Measurements from ENCODE around the gene BCAR3.
"Not testable (repeated sequence)": the region's sequence is repeated elsewhere in the genome, so short reads cannot be mapped to it uniquely, and the experiment has no call there.

Gene BCAR3

GRCh38 chr1:93651695-93652094, 29.9 kb downstream of the BCAR3 start:
- no peak for DNase-seq (ENCODE audit: extremely low spot score, insufficient read length, low read depth)
- no peak for FAIRE-seq

- FAIRE-seq; DNase-seq (ENCODE audit: extremely low spot score, insufficient read length, low read depth): not testable (repeated sequence)
Observed at GRCh38 chr1:93650159-93650558, 31.5 kb downstream of the BCAR3 start.

- DNase-seq (ENCODE audit: extremely low spot score, insufficient read length, low read depth) (no peak), FAIRE-seq (no peak)
Observed at GRCh38 chr1:93649231-93649630, 32.4 kb downstream of the BCAR3 start.

- no peak for FAIRE-seq
Observed at GRCh38 chr1:93648656-93649055, 33.0 kb downstream of the BCAR3 start.

GRCh38 chr1:93641527-93641926, 40.1 kb downstream of the BCAR3 start:
- DNase-seq (ENCODE audit: extremely low spot score, insufficient read length, low read depth), result no peak
- FAIRE-seq, result no peak

More at GRCh38 chr1:93648656-93649055, 33.0 kb downstream of the BCAR3 start:
- DNase-seq (ENCODE audit: extremely low spot score, insufficient read length, low read depth), result no peak

- DNase-seq (ENCODE audit: extremely low spot score, insufficient read length, low read depth), result no peak
- FAIRE-seq, result no peak
Observed at GRCh38 chr1:93640656-93641440, 40.8 kb downstream of the BCAR3 start.

GRCh38 chr1:93638981-93639380, 42.7 kb downstream of the BCAR3 start:
- no peak for DNase-seq (ENCODE audit: extremely low spot score, insufficient read length, low read depth)
- FAIRE-seq, result no peak

GRCh38 chr1:93638307-93638847, 43.3 kb downstream of the BCAR3 start:
- DNase-seq (ENCODE audit: extremely low spot score, insufficient read length, low read depth) (no peak), FAIRE-seq (no peak)

- FAIRE-seq (no peak), DNase-seq (ENCODE audit: extremely low spot score, insufficient read length, low read depth) (no peak)
Observed at GRCh38 chr1:93636712-93637111, 44.9 kb downstream of the BCAR3 start.

- DNase-seq (ENCODE audit: extremely low spot score, insufficient read length, low read depth), result no peak
- no peak for FAIRE-seq
Observed at GRCh38 chr1:93635614-93636543, 45.8 kb downstream of the BCAR3 start.

GRCh38 chr1:93633313-93633712, 48.3 kb downstream of the BCAR3 start:
- no peak for DNase-seq (ENCODE audit: extremely low spot score, insufficient read length, low read depth)
- no peak for FAIRE-seq

GRCh38 chr1:93631626-93632365, 49.8 kb downstream of the BCAR3 start:
- FAIRE-seq (peak; percentile 57), DNase-seq (ENCODE audit: extremely low spot score, insufficient read length, low read depth) (no peak)

- FAIRE-seq (no peak), DNase-seq (ENCODE audit: extremely low spot score, insufficient read length, low read depth) (no peak)
Observed at GRCh38 chr1:93630168-93630567, 51.5 kb downstream of the BCAR3 start.

- DNase-seq (ENCODE audit: extremely low spot score, insufficient read length, low read depth) (no peak), FAIRE-seq (peak; percentile 89)
Observed at GRCh38 chr1:93629101-93630059, 52.3 kb downstream of the BCAR3 start.

- no peak for FAIRE-seq
Observed at GRCh38 chr1:93628681-93629080, 53.0 kb downstream of the BCAR3 start.

GRCh38 chr1:93625582-93626327, 55.9 kb downstream of the BCAR3 start:
- DNase-seq (ENCODE audit: extremely low spot score, insufficient read length, low read depth) (no peak), FAIRE-seq (no peak)

More at GRCh38 chr1:93628681-93629080, 53.0 kb downstream of the BCAR3 start:
- DNase-seq (ENCODE audit: extremely low spot score, insufficient read length, low read depth), result no peak

GRCh38 chr1:93623875-93624274, 57.8 kb downstream of the BCAR3 start:
- no peak for DNase-seq (ENCODE audit: extremely low spot score, insufficient read length, low read depth)
- FAIRE-seq, result no peak

GRCh38 chr1:93623436-93623835, 58.2 kb downstream of the BCAR3 start:
- FAIRE-seq, result no peak

More at GRCh38 chr1:93623436-93623835, 58.2 kb downstream of the BCAR3 start:
- DNase-seq (ENCODE audit: extremely low spot score, insufficient read length, low read depth), result no peak
